GM11168 (cell line): Measurements from ENCODE around the gene AXL.

ENCODE experiments used
- in situ Hi-C: fragments of 300-500 bp; cut with MboI; formaldehyde crosslinking; loops from one replicate; pipeline ENCODE4 v1.12.0; 2022; ENCODE audit warnings: low sequenced_read_pairs; ENCODE audit not compliant: unreplicated experiment

AXL gene

GRCh38 chr19:41232686-41233085 lies 13.7 kb downstream of the AXL start:
- in situ Hi-C loops, result no loop called here

GRCh38 chr19:41233748-41234240 lies 14.8 kb downstream of the AXL start:
- in situ Hi-C loops, result no loop called here

- in situ Hi-C loops, result no loop called here
Observed at GRCh38 chr19:41234512-41235168, 15.6 kb downstream of the AXL start.

GRCh38 chr19:41235480-41235879 lies 16.5 kb downstream of the AXL start:
- in situ Hi-C loops, result no loop called here

- in situ Hi-C loops, result no loop called here
Observed at GRCh38 chr19:41238244-41238643, 19.2 kb downstream of the AXL start.

GRCh38 chr19:41239363-41239762 lies 20.3 kb downstream of the AXL start:
- in situ Hi-C loops, result no loop called here

- in situ Hi-C loops, result no loop called here
Observed at GRCh38 chr19:41239961-41240574, 21.0 kb downstream of the AXL start.

GRCh38 chr19:41241859-41242258 lies 22.8 kb downstream of the AXL start:
- in situ Hi-C loops, result no loop called here

- in situ Hi-C loops, result no loop called here
Observed at GRCh38 chr19:41244117-41244516, 25.1 kb downstream of the AXL start.

GRCh38 chr19:41245843-41246242 lies 26.8 kb downstream of the AXL start:
- in situ Hi-C loops, result no loop called here

GRCh38 chr19:41248895-41249294 lies 29.9 kb downstream of the AXL start:
- in situ Hi-C loops, result no loop called here

GRCh38 chr19:41249707-41250423 lies 30.8 kb downstream of the AXL start:
- in situ Hi-C loops, result loop anchor here (5.0 kb wide), 1 partner anchor 38 kb away; no protein-coding TSS in a partner anchor

GRCh38 chr19:41253660-41254059 lies 34.6 kb downstream of the AXL start:
- in situ Hi-C loops, result loop anchor here (5.0 kb wide), 1 partner anchor 41 kb away; no protein-coding TSS in a partner anchor

GRCh38 chr19:41255171-41255570 lies 36.1 kb downstream of the AXL start:
- in situ Hi-C loops, result no loop called here

- in situ Hi-C loops, result no loop called here
Observed at GRCh38 chr19:41261474-41262190, 42.6 kb downstream of the AXL start.

GRCh38 chr19:41263042-41263849 lies 44.2 kb downstream of the AXL start:
- in situ Hi-C loops, result no loop called here

GRCh38 chr19:41263850-41264580 lies 45.0 kb downstream of the AXL start, which contains the start of gene HNRNPUL1:
Gene HNRNPUL1 (plus strand): TSS chr19:41264372. CDS start chr19:41264504, 132 bp downstream.
- in situ Hi-C loops, result no loop called here

GRCh38 chr19:41264581-41265394 lies 45.8 kb downstream of the AXL start:
- in situ Hi-C loops, result no loop called here
